SH-SY5Y (cell line): ENCODE results near the gene PYCR2.

Experiments
- GATA2 ChIP-seq: IDR thresholded peaks from 2 replicates; pipeline ENCODE4 v1.6.1; 2011; ENCODE audit warnings: mild to moderate bottlenecking, low read depth, low read length
- GATA3 ChIP-seq: IDR thresholded peaks from 2 replicates; pipeline ENCODE4 v1.6.1; 2011; ENCODE audit warnings: low read depth, mild to moderate bottlenecking, low read length, moderate library complexity

DNA sequence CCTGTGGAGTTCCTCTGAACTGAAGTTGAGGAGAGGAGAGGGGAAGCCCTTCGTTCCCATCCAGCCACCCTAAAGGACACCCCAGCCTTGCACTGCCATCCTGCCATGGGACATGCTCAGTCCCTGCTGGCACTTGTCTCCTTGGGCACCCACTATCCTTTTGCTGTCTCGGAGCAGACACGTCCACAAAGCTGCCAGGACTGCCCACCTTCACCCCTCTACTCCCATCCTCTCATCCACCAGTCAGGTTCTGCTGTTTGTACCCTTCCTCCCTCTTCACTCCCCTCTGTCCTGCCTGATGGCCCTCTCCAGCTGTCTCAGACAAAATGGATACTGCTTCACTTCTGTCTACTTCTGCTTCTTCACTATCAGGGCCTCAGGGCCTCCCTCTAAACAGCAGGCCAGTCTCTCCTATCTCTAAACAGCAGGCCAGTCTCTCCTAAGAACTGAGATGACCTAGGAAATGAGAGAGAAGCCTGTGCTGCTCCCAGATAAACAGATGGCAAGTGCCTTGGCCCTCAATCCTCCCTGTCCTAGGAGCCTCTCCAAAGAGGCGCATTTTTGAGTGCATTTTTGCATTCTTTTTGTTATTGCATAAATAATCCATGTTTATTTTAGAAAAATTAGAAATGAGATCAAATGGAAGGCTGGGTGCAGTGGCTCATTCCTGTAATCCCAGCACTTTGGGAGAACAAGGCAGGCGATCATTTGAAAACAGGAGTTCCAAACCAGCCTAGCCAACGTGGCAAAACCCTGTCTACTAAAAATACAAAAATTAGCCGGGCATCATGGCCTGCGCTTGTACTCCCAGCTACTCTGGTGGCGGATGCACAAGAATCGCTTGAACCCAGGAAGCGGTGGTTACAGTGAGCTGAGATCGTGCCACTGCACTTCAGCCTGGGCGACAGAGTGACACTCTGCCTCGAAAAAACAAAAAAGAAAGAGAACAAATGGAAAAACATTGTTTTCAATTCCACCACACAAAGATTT, 4.4 kb upstream of the PYCR2 start:
- TF ChIP-seq GATA3 = no peak
- TF ChIP-seq GATA2 = no peak
